Stimulated activated CD4-positive, alpha-beta T cell treated with anti-CD3 and anti-CD28 coated beads, Interleukin-4, amount 100 ng/mL, for 4 hours (primary cell): ENCODE results near the gene FAM131C.
A peak's percentile ranks its signal among the peaks of the same experiment; 100 is the strongest.

Experiments used
- DNase-seq, 2 experiments: peaks; one replicate each; pipeline ENCODE4 v3.0.0-alpha.2; 2020

The FAM131C gene

DNA sequence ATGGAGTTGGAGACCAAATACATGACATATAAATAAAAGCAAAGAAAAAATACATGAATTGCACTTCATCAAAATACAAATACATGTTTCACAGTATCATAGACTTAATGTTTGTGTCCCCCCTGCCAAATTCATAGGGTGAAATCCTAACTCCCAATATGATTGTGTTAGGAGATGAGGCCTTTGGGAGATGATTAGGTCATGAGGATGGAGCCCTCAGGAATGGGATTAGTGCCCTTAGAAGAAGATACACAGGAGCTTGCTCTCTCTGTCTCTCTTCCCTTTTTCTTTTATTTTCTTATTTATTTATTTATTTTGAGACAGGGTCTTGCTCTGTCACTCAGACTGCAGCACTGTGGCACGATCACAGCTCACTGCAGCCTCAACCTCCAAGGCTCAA lies 26.0 kb upstream of the FAM131C start:
- DNase-seq = no peak

DNA sequence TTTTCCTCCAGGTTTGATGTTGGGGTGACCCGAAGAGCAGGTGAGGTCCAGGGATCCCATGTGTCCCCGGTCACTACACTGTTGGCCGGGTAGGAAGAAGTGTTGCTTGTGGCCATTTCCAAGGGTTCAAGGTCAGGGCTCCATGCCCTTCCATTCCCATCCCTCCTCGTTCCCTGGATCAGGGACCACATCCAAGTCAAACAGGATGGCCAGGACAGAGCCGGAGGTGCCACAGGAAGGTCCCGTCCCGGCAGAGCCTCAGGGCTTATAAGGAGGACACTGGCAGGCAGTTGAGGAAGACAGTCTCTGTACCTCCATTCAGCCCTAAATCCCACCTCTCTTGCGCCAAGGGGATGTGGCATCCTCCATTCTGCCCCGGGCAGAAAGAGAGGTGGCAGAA lies 22.0 kb upstream of the FAM131C start:
- no peak for DNase-seq

DNA sequence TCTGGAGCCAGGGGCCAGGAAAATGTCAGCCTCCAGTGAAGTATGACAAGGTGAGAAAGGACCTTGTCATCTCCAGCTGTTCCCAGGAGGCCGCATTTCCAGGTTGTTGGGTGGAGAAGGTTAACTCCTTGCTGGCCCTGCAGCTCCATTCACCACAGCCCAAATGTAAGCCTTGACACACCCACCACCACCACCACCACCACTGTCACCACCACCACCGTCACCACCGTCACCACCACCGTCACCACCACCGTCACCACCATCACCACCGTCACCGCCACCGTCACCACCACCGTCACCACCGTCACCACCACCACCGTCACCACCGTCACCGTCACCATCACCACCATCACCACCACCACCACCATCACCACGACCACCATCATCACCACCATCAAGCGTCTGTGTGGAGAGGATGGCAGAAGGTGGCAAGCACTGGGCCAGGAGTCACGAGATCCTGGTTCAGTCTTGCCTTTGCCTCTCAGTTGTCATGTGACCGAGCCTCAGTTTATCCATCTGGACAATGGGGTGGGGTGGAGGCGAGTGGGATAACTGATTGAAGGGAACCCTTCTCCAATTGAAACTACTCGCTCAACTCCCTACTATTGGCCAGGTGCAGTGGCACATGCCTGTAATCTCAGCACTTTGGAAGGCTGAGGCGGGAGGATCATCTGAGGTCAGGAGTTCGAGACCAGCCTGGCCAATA lies 21.2 kb upstream of the FAM131C start:
- no peak for DNase-seq

DNA sequence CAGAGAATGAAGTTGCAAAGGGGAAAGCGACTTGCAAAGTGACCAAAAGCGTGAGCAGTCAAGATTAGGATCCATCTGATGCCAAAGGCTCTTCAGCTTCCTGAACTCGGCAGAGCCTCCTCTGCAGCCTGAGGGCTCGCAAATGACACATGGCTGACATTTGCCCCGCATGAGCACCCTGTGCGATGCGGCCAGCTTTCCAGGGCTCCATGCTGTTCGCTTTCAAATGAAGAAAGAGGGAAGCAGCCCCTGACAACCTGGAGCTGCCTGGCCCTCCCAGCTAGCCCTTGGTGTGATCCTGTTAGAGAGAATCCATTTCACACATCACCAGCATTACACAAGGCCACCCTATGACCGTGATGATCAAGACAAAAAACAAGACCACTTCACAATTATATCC lies 20.2 kb upstream of the FAM131C start:
- no peak for DNase-seq

DNA sequence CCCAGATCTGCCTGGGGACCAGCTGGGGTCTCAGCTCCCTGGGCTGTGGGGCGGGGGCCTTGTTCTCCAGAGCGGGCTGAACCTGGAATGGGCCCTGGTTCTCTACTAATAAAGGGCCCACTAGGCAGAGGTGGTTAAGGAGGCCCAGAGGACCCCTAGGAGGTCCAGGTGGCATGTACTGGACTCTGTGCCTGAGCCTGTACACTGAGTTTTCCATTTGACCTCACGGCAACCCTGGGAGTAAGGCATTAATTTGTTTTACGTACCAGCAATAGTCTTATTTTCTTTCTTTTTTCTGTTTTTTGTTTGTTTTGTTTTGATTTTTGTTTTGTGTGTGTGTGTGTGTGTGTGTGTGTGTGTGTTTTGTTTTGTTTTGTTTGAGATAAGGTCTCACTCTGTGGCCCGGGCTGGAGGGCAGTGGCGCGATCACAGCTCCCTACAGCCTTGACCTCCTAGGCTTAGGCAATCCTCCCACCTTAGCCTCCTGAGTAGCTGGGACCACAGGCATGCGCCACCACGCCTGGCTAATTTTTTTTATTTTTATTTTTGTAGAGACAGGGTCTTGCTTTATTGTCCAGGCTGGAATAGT lies 19.6 kb upstream of the FAM131C start:
- no peak for DNase-seq

DNA sequence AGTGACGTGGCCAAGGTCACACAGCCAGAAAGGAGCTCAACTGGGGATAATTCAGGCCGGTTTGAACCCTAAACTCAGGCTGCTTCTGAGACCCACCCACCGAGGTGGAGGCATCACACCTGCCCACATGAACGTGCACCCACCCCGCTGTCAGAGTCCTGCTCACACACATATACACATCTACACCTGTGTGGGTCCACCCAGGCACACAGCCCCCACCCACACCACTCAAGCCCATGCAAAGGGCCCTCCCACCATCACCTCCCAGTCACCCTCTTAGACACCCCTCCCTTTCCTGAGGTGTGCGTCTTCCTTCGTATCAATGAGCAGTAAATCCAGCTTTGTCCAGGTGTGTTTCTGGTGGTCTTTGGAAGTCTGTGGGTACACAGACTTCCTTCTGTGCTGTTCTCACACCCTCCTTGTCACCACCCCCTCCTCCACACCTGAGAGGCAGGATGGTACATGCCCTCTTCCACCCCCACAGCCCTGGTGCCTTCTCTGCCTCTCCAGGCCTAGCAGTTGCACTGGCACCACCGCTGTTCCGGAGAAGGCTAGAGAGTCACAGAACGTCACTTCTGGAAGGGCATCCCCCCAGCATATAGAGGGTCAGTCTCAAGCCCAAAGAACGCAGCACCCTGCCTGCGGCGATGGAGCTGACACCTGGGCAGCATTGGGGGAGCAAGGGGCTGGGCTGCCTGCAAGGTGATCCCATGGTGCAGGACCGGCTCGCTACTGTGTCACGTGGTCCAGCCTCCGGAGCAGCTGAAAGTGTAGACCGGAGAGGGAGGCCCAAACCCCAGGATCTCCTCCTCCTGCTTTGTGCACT lies 18.9 kb upstream of the FAM131C start:
- DNase-seq = no peak

DNA sequence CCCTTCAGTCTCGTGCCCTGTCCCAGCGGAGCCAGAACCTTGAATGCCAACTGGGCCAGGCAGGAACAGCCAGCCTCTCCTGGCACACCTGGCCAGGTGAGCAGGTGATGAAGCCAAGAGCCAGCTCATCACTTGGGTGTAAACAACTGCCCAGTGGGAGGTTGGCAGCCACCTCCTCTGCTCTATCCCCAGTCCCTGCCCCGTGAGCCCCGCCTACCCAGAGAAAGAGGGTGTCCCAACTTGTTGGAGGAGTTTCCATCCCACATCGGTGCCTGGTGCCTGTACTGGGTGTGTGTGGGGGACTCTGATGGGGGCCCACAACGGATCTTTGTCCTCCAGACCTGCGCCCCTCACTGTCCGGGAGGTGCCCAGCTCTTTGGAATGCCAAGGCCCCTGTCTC lies 17.8 kb upstream of the FAM131C start:
- DNase-seq = no peak

DNA sequence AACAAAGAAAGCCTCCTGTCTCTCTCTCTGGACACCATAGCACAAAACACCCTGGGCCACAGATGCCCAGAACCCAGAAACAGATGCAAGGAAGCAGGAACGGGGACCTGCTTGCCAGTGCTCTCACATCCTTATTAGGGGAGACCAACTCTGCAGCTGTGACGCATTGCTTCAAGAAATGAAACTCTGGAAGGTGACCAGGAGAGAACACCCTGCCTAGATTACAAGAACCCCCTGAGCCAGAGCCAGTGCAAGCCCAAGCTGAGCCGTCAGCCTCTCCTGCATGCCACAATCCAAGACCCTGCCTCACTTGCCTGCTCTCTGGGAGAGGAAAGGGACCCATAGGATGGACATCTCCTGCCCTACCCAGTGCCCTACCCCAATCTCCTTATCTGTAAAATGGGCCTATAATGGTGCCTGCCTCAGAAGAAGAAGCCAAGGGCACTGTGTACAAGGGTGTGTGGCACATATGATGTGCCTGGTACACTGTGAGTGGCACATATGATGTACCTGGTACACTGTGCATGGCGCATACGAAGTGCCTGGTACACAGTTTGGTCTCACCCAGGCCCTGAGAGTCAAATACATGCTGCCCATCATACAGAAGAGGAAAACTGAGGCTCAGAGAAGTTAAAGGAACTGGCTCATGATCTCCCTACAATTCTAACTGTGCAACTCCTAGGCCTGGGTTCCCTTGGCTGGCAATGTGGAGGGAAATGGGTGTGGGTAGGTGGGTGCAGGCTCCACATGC lies 16.8 kb upstream of the FAM131C start:
- DNase-seq = no peak

DNA sequence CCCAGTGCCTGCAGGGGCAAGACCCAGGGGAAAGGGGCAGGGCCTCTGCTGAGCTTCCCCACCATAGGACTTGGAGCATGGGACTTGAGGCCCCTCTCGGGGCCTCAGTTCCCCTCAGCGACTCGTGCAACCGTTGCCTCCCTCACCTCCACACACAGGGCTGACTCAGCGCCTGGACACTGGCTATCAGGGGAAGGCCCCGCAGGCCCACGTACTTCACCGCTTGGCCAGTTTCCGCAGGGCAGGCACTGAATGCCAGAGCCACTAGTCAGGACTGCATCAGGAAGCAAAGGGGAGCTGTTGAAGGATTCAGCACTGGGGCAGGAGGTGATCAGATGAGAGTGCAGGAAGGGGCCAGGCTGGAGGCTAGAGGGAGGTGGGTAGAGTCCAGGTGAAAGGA lies 15.5 kb upstream of the FAM131C start:
- no peak for DNase-seq

DNA sequence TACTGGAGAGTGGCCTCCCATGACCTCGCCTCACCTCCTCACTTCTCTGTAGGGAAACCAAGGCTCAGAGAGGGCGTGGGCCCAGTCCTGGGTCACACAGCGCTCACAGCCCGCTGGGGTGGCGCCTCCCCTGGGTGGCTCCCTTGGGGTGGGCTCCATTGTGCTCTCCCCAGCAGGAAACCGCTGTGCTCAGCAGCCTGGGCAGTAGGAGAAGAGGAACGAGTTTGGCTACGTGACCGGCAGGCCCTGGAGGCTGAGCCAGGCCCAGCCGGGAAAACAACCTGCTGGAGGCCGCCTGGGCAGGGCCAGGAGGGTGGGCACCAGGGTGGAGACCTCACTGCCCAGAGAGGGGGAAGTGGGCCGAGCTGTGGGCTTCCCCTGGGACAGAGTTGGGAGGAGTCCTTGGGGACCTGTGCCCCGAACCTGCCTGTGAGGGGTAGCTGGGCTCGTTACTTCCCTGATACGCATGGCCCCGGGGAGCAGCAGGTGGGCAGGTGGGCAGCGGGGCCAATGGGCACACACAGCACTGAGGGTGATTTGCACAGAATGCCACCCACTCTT lies 15.0 kb upstream of the FAM131C start:
- DNase-seq = no peak

DNA sequence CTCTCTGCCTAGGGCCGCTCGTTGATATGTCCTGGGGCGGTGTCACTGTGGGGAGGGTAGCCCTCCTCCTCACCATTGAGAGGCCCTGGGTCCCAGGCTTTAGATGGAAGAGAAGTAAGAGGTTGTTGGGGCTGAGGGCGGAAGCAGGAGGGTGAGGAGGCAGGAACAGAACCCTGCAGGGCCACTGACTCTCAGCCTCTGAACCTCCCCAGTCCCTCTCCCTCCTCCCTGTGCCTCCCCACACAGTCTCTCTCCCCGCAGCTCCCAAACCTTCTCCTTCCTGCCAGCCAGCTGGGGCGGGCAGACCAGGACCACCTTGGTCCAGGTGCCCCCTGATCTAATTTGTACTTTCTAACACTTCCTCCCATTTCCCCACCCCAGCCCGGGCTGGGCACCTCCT lies 14.3 kb upstream of the FAM131C start:
- no peak for DNase-seq

DNA sequence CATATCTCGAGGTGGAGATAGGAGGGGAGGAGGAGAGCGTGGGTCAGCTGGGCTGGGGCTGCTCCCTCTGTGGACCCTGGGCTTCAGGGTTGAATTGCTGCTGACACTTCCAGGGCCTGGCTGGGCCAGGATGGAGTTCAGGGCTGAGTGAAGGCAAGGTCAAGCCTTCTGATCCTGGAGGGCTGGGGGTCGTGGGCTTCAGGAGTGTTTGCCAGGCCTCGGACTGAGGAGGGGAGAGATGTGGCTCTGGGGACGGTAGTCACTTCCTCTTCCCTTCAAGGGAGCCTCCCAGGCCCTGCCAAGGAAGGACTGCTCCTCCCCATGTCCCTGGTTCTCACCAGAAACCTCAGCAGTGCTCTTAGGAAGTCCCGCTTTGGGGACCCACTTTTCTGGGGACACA lies 12.1 kb upstream of the FAM131C start:
- DNase-seq = no peak

DNA sequence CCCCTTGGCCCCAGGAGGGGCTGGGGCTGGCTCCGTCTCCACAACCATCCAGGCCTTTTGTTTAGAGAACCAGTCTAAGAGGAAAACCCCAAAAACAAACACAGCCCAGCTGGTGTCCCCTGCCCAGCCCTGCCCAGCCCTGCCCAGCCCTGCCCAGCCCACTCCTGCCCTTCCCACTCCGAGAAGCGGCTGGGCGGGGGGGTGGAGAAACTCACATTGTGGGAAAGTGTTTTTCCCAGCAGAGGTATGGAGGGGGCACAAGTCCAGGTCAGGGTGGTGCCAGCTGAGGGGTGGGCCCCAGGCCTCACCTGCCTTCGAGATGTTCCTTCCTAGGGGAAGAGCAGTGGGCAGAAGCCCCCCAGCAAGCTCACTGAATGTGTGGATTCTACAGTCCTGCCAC lies 10.0 kb upstream of the FAM131C start:
- DNase-seq = no peak

DNA sequence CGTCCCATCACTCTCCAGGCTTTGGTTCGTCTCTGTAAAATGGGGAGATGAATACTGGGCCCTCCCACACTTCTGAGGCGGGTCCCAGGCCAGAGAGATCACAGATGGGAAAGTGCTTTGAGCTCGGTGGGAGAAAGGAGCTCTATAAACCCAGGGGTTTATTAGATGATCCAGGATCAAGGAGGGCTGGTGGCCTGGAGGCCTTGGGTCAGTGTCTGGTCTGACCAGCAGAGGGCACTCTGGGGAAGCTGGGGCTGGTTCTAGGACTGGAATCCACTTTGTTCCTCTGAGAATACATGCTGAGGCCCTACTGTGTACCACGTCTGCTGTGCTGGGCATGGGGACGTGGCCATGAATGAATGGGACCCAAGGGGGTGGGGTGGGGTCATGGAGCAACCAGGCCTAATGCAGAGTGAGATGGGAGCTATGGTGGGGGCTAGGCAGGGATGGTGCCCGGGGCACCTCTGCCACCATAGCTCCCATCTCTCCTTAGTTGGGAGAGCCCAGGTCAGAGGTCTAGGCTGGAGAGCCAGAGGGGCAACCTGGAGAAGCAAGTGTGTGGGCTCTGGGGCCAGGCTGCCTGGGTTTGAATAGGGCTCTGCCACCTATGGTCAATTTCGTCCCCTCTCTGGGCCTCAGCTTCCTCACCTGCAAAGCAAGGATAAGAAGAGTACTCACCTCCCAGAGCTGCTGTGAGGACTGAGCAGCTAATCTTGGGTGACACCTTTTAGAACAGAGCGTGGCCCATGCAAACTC lies 9.0 kb upstream of the FAM131C start:
- DNase-seq = peak; percentile 46 to 54

DNA sequence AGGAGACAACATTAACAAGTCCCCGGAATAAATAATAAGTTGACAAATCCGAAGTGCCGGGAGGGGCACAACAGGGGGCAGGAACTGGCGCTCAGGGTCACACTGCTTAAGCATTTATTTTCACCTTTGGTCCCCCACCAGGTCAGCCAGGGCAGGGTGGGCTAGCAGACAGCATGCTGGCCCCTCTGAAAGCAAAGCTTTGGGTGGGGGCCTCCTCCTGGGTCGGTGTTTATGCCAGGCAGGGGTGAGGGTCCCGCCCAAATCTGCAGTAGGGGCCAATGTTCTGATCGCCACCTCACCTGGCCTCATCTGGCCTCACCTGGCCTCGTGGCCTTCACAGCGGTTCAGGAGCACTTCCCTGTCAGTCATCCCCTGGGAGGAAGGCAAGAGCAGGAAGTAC lies 8.2 kb upstream of the FAM131C start:
- no peak for DNase-seq

DNA sequence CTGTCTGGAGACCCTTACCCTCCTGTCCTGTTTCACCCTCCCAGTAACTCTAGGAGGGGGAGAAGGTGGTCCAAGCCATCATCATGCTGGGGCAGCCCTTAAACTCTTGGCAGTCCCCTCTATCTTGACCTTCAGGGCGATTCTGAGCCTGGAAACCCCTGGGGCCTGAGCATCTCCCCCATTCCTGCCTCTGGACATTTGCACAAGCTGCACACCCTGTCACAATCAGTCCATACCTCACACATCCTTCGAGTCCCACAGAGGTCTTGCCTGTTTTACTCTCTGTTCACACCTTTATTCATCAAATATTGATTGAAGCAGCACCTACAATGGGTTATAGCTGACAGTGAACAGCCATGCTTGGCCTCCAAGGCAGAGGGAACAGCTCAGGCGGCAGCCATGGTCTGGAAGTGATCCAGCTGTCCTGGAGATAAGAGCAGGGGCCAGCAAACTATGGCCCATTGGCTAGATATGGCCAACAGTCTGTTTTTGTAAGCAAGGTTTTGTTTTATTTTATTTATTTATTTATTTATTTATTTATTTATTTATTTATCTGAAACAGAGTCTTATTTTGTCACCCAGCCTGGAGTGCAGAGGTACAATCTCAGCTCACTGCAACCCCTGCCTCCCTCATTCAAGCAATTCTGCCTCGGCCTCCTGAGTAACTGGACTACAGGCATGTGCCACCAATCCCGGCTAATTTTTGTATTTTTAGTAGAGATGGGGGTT lies 7.1 kb upstream of the FAM131C start:
- DNase-seq = no peak

DNA sequence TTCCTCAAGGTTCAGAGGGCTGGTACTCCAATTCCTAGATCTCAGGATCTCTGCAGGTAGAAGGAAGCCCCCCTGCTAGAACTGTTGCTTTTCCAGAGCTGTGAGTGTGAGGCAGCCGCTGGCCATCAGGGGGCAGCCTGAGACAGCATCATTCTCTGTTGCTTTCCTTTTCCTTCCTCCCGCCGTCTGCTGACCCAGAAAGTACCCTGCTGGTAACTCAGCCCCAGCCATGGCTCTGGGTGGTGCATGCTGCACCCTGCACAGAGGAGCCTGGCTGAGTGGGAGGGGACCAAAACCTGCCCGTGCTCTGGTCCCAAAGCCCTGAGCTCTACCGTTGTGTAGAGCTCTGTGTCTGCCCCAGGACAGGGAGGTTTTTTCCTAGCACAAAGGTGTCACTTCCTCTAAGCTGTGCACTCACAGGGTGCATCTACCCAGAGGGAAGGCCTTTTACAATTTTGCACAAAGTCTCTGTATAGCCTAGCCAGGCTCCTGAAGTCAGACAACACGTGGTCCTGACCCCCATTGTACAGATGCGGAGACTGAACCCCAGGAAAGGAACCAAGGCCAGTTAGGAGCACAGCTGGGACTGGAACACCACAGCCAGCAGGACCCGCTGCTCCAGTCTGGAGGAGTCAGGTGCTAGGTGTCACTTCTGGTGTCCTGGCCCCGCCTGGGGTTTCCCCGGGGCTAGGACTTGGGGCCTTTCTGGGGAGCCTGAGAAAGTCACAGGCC lies 5.6 kb upstream of the FAM131C start:
- peak; percentile 61 to 69 for DNase-seq

DNA sequence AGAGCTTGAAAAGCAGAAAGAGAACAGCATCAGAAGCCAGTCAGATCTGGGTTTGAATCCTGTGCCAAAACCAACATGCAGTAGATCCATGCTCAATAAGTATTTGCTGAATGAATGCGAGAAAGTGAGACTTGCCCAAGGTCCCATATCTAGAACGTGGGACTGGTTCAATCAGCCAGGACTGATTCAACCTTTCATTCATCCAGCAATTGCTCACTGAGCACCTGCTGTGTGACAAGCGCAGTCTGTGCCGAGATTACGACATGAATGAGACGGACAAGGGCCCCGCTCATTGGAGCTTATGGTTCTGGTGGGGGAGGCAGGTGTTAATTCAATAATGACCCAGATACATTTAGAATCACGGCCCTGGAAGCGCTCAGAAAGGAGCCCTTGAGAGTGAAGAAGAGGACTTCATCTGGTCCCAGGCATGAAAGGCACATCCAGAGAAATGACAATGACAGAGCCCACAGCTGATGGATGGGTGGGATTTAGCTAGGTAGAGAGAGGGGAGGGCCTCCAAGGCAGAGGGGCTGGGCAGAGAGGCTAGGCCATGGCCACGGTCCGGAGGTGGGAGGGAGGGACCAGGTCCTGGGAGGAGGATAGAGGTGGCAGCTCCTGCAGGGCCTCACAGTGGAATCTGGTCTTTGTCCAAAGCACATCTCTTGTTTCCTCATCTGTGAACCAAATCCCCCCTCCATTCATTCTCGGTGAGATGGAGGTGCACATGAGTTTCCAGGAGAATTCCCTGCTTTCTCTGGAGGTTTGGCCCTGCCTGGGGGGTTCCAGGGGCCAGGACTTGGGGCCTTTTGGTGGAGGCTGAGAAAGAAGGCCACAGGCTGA lies 4.2 kb upstream of the FAM131C start:
- no peak for DNase-seq

DNA sequence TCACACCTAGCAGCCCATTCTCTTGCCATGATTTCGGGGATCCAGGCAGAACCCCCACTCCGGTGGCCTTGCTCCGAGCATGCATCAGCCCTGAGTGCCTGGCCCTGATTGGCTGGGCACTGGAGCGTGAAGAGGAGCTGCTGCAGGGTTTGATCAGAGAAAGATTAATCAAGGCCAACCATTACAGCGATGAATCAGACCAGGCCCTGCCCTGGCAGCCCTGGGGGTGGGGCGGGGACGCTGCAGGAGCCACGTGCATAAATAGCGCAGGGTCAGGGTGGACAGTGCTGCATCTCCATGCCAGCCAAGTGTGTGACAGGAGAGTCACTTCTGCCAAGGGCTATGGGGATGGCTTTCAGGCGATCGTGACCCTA lies 3.4 kb upstream of the FAM131C start:
- DNase-seq = no peak
